Stimulated activated CD8-positive, alpha-beta memory T cell treated with anti-CD3 and anti-CD28 coated beads, Interleukin-15, amount 100 ng/mL, for 24 hours (primary cell): ENCODE results near the gene FBXO15.

Experiments used
- DNase-seq: peaks from one replicate; pipeline ENCODE4 v3.0.0-alpha.2; 2020; ENCODE audit warnings: low read depth

FBXO15 gene

DNA sequence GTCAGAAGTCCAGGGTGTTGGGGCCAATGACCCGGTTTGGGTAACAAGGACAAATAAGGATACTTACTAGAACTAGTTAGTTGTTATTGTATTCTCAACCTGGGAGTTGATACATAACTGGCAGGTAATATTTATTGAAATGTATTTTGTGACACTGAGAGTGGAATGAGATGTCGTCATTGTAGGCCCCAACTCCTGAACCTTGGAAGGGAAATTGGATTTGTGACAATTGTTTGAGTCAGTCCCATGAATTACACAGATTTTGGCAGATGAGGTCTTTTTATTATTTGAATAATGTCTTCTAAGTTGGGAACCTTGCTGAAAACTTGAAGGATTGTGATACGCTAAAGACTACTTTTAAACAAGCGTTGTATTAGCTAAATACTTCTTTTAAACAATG lies 5.7 kb upstream of the FBXO15 start:
- no peak for DNase-seq

DNA sequence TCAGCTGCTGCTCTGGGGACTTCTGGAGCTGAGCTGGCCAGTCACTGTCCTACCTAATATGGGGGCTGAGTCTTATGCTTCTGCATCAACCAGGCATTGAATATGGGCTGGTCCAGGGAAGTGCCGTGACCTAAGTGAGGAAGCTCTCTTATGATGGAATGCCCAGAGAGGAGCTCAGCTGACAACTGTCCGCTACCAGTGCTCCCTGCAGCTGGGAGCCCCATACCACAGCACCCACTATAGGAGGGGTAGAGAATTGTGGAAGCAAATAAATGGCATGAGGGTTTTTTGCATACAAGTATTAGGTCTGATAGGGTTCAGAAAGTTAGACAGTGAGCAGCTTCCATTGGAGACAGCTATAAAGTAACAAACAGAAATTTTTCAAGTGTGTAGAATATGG lies 5.2 kb upstream of the FBXO15 start:
- no peak for DNase-seq

DNA sequence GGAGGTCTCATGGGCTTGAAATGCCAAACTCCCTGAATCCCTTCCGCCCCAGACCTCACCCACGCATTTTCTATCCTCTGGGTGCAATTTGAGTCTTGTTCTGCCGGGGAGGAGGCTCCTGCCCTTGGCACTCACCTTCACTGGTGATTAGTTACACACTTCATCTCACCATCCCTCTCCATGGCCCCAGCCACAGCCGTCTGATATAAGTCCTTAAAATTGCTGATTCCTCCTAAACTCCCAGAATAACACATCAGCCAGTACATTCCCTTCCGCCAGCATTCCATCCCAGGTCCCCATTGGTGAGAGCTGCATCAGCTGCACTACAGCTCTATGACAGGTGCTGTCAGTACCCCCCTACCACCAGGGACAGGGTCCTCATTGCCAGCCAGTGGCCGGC lies 4.6 kb upstream of the FBXO15 start:
- DNase-seq = no peak

DNA sequence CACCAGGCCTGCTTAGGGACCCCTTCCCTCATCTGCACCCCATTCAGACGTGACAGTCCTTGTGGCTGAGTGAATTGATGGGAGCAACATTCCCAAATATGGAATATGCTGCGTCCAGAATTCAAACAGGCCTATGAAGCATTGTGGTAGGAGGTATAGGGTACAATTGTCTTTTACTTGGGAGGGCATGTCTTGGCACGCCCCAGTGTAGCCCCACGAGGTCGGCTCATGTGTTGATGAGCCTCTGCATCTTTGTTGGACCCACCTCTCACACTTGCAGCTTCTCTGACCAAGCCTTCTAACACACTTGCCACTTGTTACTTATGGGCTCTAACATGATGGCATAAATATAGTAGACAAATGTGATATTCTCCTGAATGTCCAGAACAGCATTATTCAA lies 2.2 kb upstream of the FBXO15 start:
- no peak for DNase-seq

DNA sequence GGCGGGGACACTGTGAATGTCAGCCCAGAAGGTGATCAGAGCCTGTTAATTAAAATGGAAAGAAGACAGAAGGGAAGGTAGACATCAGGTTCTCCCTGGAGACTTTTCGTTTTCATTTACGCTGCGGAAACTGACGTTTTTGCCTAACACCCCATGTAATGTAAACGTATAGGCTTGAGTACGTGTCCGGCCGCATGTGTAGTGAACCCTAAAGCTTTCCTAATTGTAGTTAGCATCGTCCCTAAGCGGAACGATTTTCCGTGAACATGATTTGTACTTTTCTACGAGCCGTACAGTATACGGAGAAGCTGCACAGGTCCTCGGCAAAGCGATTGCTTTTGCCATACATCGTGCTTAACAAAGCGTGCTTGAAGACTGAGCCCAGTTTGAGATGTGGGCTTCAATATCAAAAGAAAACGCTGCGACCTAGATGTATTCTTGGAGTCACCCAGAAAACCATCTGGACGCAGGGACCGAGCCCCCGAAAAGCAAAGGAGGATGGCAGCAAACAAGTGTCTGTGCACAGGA lies 973 bp upstream of the FBXO15 start:
- DNase-seq = no peak

DNA sequence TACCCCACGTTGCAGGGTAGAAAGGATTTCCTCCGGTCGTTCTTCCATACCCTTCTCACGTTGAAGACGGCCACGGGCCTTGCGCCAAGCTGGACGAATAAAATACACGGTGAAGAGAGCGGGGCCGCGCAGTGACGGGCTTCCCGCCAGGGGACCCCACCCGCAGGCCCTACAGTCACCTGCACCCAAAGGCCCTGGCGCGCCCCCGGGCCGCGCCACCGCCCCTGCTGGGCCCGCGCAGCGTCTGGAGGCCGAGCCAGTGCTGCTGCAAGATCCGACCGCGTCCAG lies 199 bp downstream of the FBXO15 start:
- DNase-seq = no peak

DNA sequence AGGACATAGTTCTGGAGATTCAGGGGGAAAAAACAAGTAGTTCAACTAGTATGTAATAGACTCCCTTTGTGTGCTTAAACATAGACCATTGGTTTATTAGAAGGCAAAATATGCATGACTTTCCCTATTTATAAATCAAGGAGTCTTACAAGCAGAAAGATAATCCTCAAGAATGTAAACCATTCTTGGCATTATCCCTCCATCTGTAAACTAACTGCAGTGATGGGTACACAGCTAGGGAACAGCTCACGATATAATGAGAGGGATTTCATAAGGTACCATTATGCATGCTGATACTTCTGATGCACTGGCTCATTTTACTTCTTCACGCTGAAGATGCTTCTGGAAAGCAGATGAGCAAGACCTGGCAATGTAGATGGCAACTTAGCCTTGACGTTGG lies 878 bp downstream of the FBXO15 start:
- no peak for DNase-seq

DNA sequence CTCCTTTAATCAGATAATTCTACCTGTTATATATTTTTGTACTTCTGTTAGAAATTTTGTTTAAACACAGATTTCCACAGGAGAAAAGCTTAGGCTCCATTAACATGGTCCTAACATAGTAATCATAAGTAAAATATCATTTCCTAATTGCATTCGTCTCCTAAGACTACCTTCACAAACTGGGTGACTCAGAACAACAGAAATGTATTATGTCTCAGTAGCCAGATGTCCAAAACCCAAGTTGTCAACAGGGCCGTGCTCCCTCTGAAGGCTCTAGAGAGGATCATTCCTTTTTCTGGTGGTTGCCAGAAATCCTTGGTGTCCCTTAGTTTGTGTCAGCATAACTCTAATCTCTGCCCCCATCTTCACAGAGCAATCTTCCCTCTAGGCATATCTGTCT lies 5.4 kb downstream of the FBXO15 start:
- no peak for DNase-seq

DNA sequence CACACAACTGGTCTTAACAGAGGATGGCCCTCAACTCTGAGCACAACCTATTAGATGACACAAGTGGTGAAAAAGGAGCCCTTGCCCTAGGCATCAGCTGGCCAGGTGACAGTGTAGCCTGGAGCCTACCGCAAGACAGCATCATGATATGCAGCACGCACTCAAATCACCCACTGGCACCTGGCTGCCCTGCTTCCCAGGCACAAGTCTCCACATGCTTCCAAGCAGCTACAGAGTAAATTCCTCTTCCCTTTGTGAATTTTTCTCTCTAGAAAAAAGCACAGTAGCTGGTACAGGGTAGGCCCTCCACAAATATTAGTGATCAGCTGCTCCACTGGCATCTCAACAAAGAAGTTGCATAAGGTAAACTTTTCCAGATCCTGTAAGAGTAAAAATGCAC lies 6.0 kb downstream of the FBXO15 start:
- no peak for DNase-seq

DNA sequence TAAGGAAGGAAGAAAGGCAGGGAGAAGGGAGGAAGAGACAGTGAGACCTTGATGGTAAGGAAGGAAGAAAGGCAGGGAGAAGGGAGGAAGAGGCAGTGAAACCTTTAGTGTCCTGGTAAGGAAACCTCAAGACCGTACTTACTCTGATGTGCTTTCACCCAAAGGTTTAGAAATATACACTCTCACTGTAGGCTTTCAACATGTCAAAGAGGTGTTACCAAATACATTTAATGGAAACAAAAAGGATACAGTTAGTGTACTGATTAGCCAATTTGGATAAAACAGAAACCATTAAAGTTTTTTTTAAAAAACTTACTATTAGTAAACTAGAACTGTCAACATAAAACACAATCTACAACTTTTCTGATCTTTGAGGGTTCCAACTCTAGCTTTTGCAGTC lies 7.1 kb downstream of the FBXO15 start:
- DNase-seq = no peak

DNA sequence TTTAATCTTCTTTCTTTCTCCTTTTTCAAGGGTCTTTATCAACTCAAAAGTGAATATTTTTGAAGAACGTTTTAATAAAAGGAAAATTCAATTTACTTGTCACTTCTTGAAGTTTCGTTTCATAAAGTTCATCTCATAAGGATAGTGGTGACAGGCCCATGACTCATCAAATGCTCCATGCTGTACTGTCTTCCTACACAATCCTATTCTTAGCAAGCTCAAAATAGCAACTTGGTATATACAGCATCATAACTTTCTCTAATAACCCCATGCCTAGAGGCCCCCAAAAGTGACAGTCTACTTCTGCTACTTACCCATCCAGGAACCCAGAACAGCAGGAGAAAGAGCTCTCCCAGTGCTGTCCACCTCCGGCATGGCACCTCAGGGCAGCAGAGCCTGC lies 7.7 kb downstream of the FBXO15 start:
- no peak for DNase-seq

DNA sequence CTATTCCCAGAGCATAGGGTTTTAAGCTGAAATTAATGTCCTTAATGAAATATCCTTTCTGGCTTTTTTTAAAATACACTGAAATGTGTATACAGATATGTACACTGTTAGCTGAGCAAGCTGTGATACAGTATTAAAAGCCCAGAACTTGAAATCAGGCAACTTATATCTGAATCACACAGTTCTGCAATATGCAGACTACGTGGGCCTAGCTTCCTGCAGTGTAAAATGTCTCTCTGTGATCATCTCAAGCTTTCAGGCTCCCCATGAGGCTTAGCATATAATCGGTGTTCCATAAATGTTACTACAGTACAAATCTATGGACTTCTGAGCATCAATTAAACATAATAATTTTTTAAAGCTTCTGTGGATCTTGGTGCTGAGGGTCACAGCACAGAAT lies 8.2 kb downstream of the FBXO15 start:
- no peak for DNase-seq

DNA sequence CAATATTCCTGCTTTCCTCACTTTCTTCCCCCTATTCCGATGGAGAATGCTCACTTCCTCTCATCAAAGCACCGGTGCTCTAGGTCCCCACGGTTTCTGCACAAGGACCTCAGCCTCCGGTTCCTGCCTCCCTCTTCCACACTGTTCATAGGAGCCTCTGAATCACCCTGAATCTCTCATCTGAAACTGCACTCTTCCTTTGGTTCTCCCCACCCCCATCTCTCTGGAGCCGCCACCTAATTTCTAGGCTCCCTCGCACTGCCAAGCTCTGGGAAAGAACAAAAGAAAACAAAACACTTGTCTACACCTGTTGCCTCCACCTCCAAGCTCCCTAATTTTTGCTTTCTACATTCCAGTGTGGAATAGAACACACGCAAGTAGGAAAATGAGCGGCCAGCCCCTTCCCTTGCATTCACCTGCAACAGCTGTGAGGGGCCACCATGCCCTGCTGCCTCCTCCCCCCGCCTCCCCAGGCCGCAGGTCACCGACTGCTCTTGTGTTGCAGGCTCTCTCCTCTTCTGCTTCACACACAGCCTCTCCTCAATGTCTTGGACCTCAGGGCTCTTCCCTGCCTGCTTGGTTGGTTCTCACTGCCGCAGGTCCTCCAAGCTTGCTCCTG lies 9.6 kb downstream of the FBXO15 start:
- DNase-seq = no peak

DNA sequence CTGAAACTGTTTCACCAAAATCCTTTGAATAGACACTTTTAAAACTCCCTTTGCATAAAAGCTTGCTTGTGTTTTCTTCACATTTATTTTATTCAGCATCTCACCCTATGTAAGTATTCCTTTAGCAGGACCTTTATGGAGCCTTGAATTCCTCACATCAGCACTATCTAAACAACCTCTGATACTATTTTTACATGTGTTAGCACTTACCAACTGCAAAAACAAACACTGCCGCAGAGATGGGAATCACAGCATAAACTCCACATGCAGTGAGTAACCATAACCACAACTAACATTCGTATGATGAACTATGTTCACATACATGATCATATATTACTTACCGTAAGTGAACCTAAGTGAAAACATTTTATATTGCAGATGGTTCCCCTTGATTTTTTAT lies 15.4 kb downstream of the FBXO15 start:
- no peak for DNase-seq

DNA sequence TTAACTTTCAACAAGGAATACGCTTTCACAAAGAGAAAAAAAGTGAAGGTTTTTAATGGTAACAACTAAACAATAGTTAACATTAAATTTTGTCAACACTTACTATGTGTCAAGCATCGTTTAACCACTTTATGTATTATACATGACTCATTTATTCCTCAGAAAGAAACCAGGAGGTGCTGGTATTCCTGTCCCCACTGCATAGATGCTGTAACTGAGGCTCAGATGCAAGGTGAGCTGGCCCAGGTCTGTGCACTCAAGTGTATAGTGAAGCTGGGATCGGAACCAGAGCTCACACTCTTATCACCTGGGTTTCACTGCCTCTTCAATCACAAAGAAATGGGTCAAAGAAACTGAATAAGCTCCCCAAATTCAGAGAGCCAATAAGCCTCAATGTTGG lies 16.5 kb downstream of the FBXO15 start:
- no peak for DNase-seq

DNA sequence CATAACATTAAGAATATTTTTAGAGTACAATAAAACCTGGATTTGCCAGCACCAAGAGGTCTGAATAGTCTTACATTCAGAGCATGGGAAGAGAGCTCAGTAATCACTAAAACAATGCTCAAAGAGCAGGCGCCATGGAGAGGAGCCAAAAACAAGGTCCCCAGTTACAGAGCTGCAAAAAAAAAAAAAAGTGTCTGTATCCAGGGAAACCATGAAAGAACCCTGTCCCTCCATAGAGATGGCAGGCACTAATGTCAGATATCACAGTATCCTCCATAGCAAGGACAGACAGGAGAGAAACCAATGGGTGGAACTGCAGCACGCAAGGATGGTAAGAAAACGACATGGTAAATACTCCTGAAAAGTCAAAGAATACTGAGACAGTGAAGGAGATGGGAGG lies 19.5 kb downstream of the FBXO15 start:
- DNase-seq = no peak

DNA sequence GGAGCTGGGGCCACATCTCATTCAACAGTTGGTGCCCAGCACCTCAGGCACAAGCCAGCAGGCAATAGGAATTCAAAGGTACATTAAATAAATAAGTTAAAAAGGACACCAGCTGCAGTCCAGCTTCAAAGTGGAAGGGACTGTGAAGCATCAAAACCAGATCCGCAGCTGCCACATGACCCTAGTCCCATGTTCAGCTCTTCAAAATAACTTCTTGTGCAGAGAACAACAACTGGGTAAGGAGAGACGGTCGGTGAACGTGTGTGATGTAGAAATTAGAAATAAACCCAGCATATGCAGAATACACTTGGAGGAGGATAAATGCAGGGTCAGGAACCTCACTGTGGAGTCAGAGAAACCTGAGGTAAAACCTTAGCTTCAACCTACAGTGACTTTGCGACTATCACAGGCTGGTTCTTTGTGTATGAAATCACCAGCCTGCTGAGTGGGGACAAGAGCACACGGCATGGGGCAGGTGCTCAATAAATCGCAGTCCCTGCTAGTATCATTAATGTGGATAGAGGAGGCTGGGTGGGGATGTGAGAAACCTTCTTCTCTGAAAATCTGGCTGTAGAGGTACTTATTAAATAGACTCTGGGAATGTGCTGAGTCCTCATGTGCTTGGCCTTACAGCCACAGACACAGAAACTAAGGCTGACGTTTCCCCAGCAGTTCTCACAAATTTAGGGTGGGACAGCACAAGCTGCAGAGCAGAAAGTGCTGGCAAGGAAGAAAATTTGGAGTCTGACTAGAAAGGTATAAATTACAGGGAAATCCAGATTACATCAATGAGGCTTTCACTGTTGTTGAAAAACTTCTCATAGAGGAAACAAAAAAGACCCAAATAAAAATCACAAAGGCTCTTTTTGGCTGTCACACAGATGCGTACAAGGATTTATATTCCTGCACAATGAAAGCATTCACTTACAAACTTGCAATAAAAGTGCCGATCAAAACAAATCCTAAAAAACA lies 20.7 kb downstream of the FBXO15 start:
- no peak for DNase-seq

DNA sequence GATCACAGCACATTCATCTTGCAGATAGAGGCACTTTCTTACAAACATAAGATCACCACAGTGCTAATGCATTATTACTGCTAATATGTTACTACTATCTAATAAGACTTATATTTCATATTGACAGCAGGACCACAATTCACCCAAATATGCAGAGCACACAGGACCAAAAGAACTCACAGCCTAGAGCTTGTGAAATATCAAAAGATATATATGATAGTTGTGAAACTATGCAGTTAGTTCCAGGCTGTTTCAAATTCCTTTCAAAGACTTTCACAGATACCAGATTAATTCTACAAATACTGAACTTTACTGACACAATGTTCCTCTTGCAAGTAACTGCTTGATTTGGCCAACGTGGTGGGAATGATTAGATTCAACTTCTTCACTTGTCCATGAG lies 23.0 kb downstream of the FBXO15 start:
- DNase-seq = no peak

DNA sequence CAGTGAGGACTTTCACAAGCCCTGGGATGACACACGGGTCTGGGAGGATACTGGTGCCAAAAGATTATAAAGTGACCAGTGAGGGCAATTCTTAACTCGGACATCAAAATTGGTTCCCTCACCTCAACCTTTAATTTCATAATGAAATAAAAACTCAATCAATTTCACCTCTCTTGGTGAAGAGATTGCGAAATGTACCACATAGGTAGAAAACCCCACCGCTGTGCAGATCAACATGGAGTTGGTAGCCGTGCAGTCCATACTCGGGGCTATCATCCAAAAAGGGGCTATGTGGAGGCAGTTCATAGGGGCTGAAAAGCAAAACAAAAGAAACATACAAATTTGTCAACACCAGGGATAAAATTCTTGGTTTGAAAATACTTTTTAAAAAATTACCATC lies 24.4 kb downstream of the FBXO15 start:
- DNase-seq = no peak

DNA sequence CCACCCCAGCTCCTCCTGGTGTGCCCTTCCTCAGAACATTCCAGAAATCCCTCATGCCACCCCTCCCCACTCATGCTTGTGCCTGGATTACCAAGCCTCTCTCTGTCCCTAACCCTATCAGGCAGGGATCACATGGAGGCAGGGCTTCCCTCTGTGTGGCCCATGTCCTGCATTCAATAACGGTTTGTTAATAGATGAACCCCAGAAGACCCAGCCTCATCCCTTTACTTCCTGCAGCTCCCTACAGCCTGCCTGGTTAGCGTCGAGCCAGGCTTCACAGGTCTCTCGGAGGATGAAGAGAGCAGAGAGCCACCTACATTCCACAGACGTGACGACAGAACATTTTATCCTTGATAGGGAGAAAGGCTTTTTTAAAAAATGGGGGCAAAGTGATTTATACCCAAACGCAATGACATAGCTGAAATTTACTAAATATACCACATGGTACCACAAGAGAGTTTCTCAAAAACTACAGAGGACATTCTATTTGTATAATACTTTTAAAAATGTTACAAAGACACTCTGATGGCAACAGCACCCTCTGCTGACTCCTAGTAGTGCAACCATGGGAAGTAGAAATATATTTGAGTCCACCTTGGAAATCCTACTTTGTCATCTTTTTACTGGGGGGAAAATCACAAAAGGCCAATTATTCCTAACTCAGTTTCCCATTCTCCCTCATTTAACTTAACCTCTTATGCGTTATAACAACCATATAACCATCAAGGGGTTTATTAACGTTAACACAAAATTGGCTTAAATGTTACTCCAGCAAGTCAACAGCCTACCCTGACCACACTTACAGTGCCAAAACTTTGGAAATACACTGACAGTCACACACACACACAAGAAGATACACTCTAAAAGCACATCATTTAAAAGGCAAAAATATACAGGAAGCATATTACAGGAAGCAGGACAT lies 30.7 kb downstream of the FBXO15 start:
- DNase-seq = no peak

DNA sequence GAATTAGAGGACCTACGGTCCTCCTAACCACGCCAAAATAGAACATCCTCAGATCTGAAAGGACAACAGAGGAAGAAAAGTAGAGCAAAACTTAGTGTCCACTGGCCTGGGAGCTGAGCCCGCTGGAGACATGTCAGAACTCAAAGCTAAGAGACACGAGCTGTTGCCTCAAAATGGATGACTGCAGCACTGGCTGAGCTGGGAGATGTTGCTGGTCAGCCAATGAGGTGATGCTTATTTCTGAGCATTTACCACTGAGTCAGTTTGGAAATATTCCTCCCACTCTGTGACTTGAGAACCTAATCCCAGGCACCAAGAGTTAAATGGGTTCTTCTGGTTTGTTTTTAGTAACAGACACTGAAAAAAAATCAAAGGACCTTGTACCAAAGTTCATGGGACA lies 32.6 kb downstream of the FBXO15 start:
- no peak for DNase-seq

DNA sequence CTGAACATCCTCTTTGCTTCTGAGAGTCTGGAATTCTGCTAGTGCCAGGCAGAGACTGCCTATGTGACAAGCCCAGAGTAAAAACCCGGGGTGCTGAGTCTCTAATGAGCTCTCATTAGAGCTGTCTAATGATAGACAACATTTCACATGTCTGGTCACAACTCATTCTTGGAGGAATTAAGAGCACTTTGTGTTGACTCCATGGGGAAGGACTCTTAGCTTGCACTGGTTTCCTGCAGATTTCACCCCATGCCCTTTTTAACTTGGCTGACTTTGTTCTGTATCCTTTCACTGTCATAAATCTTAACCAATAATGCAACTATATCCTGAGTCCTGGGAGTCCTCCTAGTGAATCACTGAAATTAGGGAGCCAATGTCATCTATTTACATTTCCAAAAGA lies 33.5 kb downstream of the FBXO15 start:
- no peak for DNase-seq

DNA sequence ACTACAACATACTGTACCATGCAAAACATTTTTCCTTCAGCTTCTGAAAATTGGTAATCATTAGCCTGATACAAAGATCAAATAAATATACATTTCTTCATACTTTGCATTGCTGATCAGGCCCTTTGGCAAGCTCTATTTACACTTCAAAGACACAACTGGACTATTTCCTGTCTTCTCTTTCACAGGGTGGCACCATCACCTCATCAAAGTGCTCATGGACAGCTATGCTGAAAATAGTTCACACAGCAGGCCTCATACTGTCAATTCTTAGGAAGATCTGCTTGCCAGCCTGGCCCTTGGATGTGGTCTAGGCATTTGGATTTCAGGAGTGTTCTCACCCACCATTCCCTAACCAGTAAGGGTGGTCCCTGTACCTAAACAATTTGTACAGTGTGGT lies 33.9 kb downstream of the FBXO15 start:
- no peak for DNase-seq
